Fibroblast of lung (primary cell): ENCODE results near the gene MAN2B2.

Experiments used
- CTCF ChIP-seq, 2 donors: IDR thresholded peaks in 1 of 2; conservative IDR thresholded peaks in 1 of 2; 1 replicate in 1 of 2; 2 replicates in 1 of 2; pipeline ENCODE4 v1.5.1; 2011 to 2012; ENCODE audit warnings: low read length in 2 of 2, control low read depth in 1 of 2, inconsistent platforms in 1 of 2, low read depth in 1 of 2, mild to moderate bottlenecking in 1 of 2
- EZH2 ChIP-seq: IDR thresholded peaks from 2 replicates; pipeline ENCODE4 v1.5.1; 2012; ENCODE audit warnings: low read length, control low read depth, mild to moderate bottlenecking; ENCODE audit errors: missing control alignments

GRCh38 chr4:6574747-6575502, at the start of gene MAN2B2:
- TF ChIP-seq CTCF (conservative IDR thresholded peaks at IDR 0.05 in 1 of 2, IDR thresholded peaks at IDR 0.05 in 1 of 2; ENCODE audit: low read depth in 1 of 2, low read length in 2 of 2) (no peak), EZH2 (no peak)
